Transverse colon (tissue), 4 donors: ENCODE measurements around the gene THAP7. TPM values are rescaled to one million over a fixed set of nuclear protein-coding genes. Genes with fewer than 3 reads are reported as not detected.

ENCODE experiments used
- DNase-seq: peaks from one replicate; pipeline ENCODE4 v3.0.0-alpha.2; 2019
- H3K27ac ChIP-seq, 4 donors: fragments of 200-600 bp; sonication (generic); 2 replicates each; pipeline ENCODE4 v1.5.1; 2016 to 2018; ENCODE audit warnings: inconsistent platforms in 4 of 4
- H3K27me3 ChIP-seq: fragments of 200-600 bp; sonication (generic); 2 replicates; pipeline ENCODE4 v1.5.1; 2017; ENCODE audit warnings: inconsistent platforms
- H3K36me3 ChIP-seq, 4 donors: fragments of 200-600 bp; sonication (generic); 2 replicates each; pipeline ENCODE4 v1.5.1; 2017 to 2019; ENCODE audit warnings: inconsistent platforms in 4 of 4
- H3K4me1 ChIP-seq, 4 donors: fragments of 200-600 bp; sonication (generic); 2 replicates each; pipeline ENCODE4 v1.5.1; 2017 to 2020; ENCODE audit warnings: inconsistent platforms in 4 of 4
- H3K4me3 ChIP-seq, 4 donors: fragments of 200-600 bp; sonication (generic); 1 replicate in 1 of 4; 2 replicates in 3 of 4; pipeline versions ENCODE4 v1.5.1 to v1.6.1; 2017 to 2019; ENCODE audit warnings: inconsistent platforms in 4 of 4
- H3K9me3 ChIP-seq, 2 donors: fragments of 200-600 bp; sonication (generic); 2 replicates each; pipeline ENCODE4 v1.5.1; 2017 to 2019; ENCODE audit warnings: inconsistent platforms in 2 of 2
- EP300 ChIP-seq: sonication (generic); formaldehyde crosslinking; IDR thresholded peaks from one replicate; pipeline ENCODE4 v1.6.1; 2017; ENCODE audit warnings: antibody characterized with exemption, low read depth
- POLR2A ChIP-seq: fragments of 450-650 bp; IDR thresholded peaks from one replicate; pipeline ENCODE4 v1.6.1; 2016; ENCODE audit warnings: antibody characterized with exemption, mild to moderate bottlenecking, moderate library complexity
- POLR2AphosphoS5 ChIP-seq, 3 donors: sonication (generic); formaldehyde crosslinking; IDR thresholded peaks; one replicate each; pipeline ENCODE4 v1.6.1; 2016; ENCODE audit warnings: antibody characterized with exemption in 3 of 3
- WGBS, 2 donors: methylation state at CpG; one replicate each; pipeline ENCODE4 v1.1.5; 2018; ENCODE audit warnings: low coverage in 1 of 2; 5-methylcytosine and 5-hydroxymethylcytosine counted together
- in situ Hi-C, 4 donors: fragments of 200-750 bp; cut with MboI; loops; one replicate each; pipeline versions ENCODE4 v1.15.0 to v1.15.1; 2017; ENCODE audit warnings: low sequenced_read_pairs in 3 of 4, low pct_ligation_motif_present in 1 of 4, low pct_unique_long_range_greater_than_20kb in 1 of 4
- intact Hi-C: fragments of 100-400 bp; cut with DNase I; formaldehyde crosslinking; loops from one replicate; pipeline ENCODE4 v1.15.1; 2023; ENCODE audit warnings: low total_unique reads
- total RNA-seq, 4 donors: library from RNA; depleted of rRNA; stranded (reverse); fragments of >200 nt; gene quantifications; one replicate each; pipeline ENCODE4 v1.1.0, GENCODE V29; 2016
- TF ChIP-seq, protein P1 (sequence below), 5 experiments: fragments of 200-600 bp in 3 of 5; fragments of 450-650 bp in 2 of 5; sonication (generic) in 3 of 5; IDR thresholded peaks; 1 replicate in 2 of 5; 2 replicates in 3 of 5; pipeline ENCODE4 v1.5.1; 2016 to 2017; ENCODE audit warnings: antibody characterized with exemption in 5 of 5, inconsistent platforms in 3 of 5, mild to moderate bottlenecking in 2 of 5, moderate library complexity in 1 of 5

The THAP7 gene
- total RNA-seq, 4 donors from 2014 or later: 27.0 to 51.5 (median 32.7) TPM

DNA sequence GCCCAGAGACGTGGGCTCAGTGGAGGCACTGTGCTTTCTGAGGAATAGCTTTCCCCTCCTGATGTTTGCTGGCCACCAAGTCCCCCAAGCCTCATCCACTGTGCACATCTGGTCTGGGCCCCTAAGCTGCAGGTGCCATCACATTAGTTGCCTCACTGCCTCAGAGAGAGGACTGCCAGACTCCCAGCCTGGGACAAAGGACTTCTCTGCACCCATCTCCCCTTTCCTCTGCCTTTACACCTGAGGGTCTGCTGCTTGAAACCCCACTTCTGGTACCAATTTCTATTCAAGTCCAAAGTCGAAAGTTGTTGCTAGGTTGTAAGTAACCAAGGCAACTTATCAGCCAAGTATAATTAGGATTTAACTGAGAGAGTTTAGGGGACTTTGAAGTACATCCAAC, 23.5 kb downstream of the THAP7 start:
- in situ Hi-C loops: no loop called here
- H3K4me3 ChIP-seq: no peak overlapping the region
- no peaks in the 10 kb centered on the region for H3K27me3 ChIP-seq
- no peaks in the 10 kb centered on the region for H3K9me3 ChIP-seq
- H3K36me3 ChIP-seq: no peaks in the 10 kb centered on the region
- H3K27ac ChIP-seq: no peak overlapping the region
- no peak for DNase-seq
- no peak for TF ChIP-seq POLR2A
- TF ChIP-seq, protein P1, sequence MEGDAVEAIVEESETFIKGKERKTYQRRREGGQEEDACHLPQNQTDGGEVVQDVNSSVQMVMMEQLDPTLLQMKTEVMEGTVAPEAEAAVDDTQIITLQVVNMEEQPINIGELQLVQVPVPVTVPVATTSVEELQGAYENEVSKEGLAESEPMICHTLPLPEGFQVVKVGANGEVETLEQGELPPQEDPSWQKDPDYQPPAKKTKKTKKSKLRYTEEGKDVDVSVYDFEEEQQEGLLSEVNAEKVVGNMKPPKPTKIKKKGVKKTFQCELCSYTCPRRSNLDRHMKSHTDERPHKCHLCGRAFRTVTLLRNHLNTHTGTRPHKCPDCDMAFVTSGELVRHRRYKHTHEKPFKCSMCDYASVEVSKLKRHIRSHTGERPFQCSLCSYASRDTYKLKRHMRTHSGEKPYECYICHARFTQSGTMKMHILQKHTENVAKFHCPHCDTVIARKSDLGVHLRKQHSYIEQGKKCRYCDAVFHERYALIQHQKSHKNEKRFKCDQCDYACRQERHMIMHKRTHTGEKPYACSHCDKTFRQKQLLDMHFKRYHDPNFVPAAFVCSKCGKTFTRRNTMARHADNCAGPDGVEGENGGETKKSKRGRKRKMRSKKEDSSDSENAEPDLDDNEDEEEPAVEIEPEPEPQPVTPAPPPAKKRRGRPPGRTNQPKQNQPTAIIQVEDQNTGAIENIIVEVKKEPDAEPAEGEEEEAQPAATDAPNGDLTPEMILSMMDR (IDR thresholded peaks at IDR 0.05): no peak
- TF ChIP-seq EP300: no peak
- no peak for TF ChIP-seq POLR2AphosphoS5 (IDR thresholded peaks at IDR 0.05)
- peaks cover 13 to 34% (median 27%) of the 10 kb centered on the region in 4 donors for H3K4me1 ChIP-seq
- intact Hi-C loops: no loop called here
- WGBS, 2 donors: 85% methylated on average over 2 of the region's 2 CpGs; no CpG with 5 or more reads in 1 of the 2 donors

DNA sequence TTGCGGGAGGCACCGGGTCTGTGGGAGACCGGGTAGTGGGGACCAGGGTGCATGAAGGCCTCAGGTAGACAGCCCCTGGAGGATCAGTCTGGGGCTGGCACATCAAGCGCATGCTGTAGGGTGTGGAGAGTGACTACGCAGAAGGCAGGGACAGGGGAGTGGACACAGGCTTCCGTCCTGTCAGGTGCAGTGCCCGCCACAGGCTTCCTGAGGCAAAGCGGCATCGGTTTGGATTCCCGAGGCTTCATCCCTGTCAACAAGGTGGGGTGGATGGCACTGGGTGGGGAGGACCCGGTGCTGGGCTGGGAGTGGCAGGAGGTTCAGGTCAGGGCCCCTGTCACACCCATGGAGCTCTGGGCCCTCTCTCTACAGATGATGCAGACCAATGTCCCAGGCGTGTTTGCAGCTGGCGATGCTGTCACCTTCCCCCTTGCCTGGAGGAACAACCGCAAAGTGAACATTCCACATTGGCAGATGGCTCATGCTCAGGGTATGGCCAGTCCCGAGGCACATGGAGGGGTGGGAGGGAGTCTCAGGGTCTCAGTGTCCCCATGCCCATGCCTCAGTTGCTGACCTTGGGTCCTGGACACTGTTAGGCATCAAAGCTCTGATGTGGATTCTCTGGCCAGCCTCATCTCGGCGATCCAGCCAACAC, 24.3 kb downstream of the THAP7 start:
- in situ Hi-C loops: no loop called here
- no peaks in the 10 kb centered on the region for H3K27me3 ChIP-seq

DNA sequence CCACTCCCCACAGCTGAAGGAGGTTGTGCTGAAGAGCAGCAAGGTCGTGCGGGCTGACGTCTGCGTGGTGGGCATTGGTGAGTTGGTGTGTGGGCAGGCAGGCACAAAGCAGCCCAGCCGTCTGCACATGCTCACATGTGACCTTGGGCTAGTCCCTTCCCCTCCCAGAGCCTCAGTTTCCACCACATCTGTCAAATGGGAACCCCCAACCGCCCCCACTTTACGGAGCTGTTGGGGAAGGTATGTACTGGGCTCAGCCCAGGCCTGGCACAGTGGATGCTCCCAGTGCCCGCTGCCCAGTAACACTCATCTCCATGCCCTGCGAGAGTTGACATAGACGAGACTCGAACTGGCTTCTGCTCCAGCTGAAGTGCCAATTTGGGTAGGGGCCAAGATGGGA, 24.9 kb downstream of the THAP7 start:
- no peaks in the 10 kb centered on the region for H3K9me3 ChIP-seq
- DNase-seq: no peak
- H3K4me3 ChIP-seq: no peak overlapping the region
- no peak overlapping the region for H3K27ac ChIP-seq
- intact Hi-C loops (no loop called here), in situ Hi-C loops (no loop called here)
- 92% methylated on average over 9 of the region's 11 CpGs; no CpG with 5 or more reads in 1 of the 2 donors for WGBS, 2 donors
- H3K36me3 ChIP-seq: no peaks in the 10 kb centered on the region
- peaks cover 8 to 26% (median 18%) of the 10 kb centered on the region in 4 donors for H3K4me1 ChIP-seq
- no peaks in the 10 kb centered on the region for H3K27me3 ChIP-seq
- TF ChIP-seq POLR2A: no peak
- no peak for TF ChIP-seq POLR2AphosphoS5 (IDR thresholded peaks at IDR 0.05)
- TF ChIP-seq EP300: no peak
- TF ChIP-seq, protein P1 (IDR thresholded peaks at IDR 0.05): no peak

More for the DNA sequence above, 24.3 kb downstream of the THAP7 start:
- no peaks in the 10 kb centered on the region for H3K9me3 ChIP-seq
- WGBS, 2 donors: 84 to 100% methylated on average over 2 to 17 of the region's 17 CpGs
- H3K27ac ChIP-seq: no peak overlapping the region
- peaks cover 8 to 26% (median 19%) of the 10 kb centered on the region in 4 donors for H3K4me1 ChIP-seq
- no peaks in the 10 kb centered on the region for H3K36me3 ChIP-seq
- intact Hi-C loops: no loop called here
- DNase-seq: no peak
- no peak overlapping the region for H3K4me3 ChIP-seq
- no peak for TF ChIP-seq POLR2A
- no peak for TF ChIP-seq EP300
- no peak for TF ChIP-seq POLR2AphosphoS5 (IDR thresholded peaks at IDR 0.05)
- TF ChIP-seq, protein P1 (IDR thresholded peaks at IDR 0.05): no peak

DNA sequence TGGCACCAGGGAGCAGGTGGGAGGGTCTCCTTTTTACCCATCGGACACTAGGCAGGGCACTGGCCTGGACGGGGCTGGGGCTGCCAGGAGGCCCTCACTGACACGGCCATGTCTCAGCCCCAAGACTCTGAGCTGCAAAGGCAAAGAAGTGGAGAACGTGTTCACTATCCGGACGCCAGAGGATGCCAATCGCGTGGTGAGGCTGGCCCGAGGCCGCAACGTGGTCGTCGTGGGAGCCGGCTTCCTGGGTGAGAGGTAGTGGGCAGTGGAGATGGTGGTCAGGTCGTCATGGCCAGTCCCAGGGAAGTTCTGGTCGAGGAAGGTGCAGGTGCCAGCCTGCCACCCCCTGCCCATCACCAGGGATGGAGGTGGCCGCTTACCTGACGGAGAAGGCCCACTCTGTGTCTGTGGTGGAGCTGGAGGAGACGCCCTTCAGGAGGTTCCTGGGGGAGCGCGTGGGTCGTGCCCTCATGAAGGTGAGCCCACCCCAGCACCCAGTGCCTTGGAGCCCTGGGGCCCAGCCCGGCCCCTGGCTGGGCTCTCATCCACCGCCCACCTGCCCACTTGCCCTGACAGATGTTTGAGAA, 25.5 kb downstream of the THAP7 start:
- TF ChIP-seq POLR2AphosphoS5 (IDR thresholded peaks at IDR 0.05): no peak
- Histone ChIP-seq H3K27ac (no peak overlapping the region), H3K4me3 (no peak overlapping the region), H3K9me3 (no peaks in the 10 kb centered on the region), H3K4me1 (peaks cover 7 to 22% (median 15%) of the 10 kb centered on the region in 4 donors), H3K36me3 (no peaks in the 10 kb centered on the region), H3K27me3 (no peaks in the 10 kb centered on the region)
- intact Hi-C loops: no loop called here
- in situ Hi-C loops: no loop called here
- no peak for DNase-seq
- WGBS, 2 donors: 86 to 89% methylated on average over 8 to 24 of the region's 24 CpGs
